HG02884 (cell line): ENCODE data around the gene THSD4.
"Not testable (repeated sequence)": the region's sequence is repeated elsewhere in the genome, so short reads cannot be mapped to it uniquely, and the experiment has no call there.

Experiments
- ATAC-seq: cut with Tn5 transposase; IDR thresholded peaks from one replicate; pipeline ENCODE4 v1.9.1; 2021; ENCODE audit warnings: mild to moderate bottlenecking, moderate library complexity; ENCODE audit not compliant: unreplicated experiment

Gene THSD4

DNA sequence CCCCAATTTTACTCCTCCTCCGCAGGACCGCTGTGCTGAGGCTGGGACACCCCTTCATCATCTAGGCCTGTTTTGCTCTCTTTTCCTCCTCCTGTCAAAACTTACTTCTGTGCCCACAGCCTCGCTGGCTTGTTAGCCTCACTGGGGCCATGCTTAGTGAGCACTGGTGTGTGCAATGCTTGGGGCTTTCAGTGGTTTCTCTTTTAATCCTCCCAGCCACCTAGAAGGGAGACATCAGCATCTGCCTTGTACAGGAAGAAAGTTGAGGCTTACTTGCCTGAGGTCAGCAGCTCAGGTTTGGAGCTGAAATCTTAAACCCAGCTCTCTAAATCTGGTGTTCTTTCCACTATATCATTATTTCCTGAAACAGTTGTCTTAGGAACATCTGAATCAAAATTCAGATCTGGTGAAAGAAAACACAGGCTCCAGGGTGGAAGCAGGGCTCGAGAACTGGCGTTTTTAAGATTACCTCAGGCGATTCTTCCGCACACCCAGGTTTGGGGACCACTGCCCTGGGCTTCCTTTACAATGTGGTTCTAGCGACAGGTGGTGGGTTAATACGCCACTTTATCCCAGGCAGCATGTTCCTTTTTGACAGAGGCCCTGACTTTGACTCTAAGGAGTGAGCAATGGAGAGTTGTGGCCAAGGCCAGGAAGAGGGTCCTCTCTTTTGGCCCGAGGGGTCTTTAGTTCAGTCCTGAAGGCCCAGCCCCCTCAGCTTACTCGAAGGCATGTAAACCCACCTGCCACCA, 3.8 kb downstream of the THSD4 start:
- ATAC-seq = no peak

DNA sequence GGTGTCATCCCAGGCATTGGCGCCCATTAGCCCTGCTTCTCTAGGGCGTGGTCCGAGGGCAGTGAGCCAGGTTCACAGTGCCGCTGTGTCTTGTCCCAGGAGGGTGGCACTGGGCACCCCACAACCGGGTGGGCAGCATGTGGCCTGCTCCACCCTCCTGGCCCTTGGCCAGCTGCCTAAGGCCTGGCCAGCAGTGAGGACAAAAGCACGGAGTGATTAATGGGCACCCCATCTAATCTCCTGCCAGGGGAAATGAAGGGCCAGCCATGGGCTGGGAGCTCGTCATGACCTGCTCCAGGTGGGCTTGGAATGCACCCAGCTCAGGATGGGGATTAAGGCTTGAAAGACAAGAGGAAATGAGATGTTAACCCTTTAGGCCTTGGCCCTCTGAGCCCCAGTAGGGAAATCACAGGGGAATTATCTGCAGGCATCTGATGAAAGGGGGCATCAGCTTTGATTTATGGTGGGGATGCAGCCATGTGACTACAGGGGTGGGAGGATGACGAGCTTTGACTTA, 5.2 kb downstream of the THSD4 start:
- no peak for ATAC-seq

DNA sequence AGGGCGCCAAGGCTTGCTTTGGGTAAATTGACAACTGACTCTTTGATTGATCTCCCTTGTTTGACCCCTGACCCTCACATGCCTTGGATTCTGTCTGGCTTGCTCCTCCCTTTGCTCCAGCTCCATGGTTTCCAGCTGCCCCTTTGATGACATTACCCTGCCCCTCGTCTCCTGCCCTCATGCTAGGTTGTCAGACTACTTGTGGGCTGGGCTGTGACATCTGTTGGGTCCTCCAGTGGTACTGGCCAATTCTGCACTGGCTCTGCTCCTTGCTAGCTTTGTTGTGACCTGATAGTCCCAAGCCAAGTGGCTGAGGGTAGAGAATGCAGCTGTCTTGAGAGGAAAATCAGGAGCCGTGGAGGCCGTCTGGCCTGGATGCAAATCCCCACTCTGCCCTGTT, 6.2 kb downstream of the THSD4 start:
- ATAC-seq = no peak

DNA sequence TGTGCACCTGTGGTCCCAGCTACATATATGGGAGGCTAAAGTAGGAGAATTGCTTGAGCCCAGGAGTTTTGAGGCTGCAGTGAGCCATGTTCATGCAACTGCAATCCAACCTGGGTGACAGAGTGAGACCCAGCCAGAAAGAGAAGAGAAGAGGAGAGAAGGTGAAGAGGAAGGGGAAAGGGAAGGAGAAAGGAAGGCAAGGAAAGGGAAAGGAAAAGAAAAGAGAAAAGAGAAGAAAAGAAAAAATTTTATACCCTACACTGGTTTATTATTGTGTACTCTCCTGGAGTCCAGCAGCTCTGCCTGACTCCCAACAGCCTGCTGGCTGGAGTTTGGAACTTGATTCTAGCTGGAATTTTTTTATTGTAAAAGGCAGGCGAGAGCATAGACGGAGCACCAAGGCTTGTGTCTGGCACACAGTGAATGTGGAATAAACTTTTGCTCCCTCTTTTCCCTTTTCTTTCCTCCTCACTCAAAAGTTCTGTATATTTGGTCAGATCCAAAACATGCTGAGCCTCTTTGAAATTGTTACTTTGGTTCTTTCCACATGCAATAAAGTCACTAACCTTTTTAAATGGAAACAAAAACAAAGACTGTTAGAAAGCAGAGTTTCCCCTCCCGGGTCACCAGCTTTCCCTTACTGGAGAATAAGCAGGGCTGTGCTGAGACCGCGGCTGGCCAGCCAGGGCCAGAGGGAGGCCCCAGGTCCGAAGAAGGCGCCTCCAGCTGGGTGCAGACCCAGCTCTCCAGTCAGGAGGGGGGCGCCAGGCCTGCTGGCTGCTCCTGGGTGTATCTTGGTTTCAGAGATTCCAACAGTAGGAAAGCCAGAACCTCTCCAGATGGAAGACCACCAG, 9.9 kb downstream of the THSD4 start:
- ATAC-seq = no peak

DNA sequence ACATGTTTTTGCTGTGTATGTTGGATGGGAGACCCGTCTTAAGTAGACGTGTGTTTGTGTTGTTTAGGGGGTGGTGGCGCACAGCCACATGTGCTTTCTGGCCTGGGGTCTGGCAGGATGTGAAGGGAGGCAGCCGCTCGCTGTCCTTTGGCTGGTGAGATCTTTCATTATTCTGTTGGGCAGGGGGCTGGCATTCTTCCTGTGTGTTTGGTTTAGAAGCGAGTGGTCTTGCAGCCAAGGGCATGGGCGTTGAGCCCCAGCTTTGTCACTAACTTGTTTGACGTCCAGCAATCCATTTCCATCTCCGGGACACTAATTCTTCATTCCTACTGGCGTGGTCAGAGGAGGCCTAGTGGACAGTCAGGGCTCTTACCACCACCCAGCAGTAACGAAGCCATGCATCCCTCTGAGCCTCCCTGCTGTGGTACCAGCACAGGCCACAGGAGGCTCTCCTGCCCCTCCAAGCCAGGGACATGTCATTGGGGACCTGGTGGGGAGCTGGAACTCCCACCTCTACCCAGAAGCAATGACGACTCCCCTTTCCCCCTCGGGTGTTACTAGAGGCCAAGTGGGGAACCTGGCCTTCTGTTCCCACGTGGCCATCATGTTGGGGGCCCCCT, 10.7 kb downstream of the THSD4 start:
- no peak for ATAC-seq

DNA sequence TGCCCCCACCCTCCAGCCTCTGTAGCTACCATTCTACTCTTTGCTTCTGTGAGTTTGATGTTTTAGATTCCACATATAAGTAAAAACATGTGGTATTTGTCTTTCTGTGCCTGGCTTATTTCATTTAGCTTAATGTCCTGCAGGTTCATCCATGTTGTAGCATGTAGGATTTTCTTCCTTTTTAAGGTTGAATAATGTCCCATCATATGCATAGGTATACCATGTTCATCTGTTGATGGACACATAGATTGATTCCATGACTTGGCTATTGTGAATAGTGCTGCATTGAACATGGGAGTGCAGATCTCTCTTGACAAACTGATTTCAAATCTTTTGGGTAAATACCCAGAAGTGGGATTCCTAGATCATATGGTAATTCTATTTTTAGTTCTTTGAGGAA, 11.8 kb downstream of the THSD4 start:
- no peak for ATAC-seq

DNA sequence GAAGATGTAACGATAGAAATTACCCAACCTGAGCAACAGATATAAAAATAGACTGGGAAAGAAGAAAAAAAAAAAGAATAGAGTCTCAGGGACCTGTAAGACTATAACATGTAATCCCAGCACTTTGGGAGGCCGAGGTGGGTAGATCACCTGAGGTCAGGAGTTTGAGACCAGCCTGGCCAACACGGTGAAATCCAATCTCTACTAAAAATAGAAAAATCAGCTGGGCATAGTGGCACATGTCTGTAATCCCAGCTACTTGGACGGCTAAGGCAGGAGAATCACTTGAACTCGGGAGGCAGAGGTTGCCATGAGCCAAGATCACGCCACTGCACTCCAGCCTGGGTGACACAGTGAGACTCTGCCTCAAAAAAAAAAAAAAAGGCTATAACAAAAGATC, 12.9 kb downstream of the THSD4 start:
- ATAC-seq = not testable (repeated sequence)

DNA sequence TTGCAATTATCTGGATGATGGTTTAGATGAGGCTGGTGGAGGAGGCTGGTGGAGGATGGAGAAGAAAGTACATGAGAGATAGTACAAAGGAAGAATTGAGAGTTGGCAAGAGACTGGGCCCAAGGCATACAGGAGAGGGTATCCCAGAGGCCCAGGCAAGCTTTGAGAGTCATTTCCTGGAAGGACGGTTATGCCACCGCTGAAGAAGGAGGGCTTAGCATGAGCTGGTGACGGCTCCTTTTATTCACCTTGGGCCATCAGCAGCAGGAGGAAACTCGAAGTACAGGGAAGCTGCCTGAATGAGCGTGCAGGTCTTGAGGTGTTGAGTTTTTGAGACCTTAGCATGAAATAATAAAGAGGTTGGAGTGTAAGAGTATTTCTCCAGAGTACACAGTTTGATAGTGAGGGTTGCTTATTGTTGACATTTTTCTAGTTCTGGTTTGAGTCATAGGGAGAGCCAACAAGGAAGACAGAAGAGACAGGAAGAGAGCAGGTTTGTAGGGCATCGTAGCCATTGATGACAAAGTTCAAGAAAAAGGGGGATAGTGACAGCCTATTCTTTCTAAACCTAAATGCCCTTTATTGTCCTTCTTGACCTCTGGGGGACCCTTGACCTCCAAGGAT, 13.8 kb downstream of the THSD4 start:
- no peak for ATAC-seq

DNA sequence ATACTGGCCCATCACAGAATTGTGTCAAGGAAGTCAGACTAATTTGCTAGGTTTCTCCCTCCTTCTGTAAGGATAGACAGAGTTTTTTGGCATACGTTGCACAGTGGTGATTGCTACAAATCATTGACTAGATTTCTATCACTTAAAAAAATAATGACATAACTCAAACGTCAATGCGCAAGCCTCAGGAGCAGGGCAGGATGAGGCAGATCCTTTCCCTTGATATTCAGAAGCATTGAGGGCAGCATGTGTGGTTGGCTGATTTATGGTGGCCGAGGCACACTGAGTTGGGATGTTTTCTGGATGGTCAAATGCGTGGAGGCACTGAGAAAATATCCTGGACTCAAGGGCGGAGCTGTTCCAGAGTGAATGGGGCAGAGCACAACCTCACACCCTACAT, 14.4 kb downstream of the THSD4 start:
- no peak for ATAC-seq

DNA sequence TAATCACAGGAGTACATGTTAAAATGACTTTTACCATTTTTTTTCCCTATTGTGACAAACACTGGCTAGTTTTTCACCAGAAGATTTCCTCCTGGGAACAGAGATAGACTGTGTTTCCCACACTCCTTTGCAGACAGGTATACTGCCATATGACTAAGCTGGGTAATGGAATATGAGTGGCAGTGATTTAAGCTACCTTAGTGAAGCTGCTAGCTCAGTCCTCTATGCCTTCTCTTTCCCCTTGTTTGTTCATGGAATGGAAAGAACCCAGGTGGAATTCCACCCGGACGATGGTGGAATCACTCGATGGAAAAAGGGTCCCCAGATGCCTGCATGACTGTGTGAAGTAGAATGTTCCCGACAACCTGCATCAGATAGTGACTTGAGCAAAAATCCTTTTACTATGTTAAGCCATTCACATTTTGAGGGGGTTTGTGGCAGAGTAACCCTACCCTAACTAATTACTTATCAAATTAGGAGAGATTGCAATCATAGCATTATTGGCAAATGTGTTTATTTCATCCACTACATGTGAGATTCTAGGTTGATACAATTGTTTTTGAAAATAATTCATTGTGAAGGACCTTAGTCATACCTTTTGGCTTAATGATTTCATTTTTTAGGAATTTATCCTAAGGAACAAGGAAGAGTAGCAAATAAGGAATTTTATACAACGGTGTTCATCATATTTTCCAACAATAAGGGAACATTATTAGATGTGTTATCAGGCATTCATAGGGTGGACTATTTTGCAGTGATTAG, 16.5 kb downstream of the THSD4 start:
- no peak for ATAC-seq

DNA sequence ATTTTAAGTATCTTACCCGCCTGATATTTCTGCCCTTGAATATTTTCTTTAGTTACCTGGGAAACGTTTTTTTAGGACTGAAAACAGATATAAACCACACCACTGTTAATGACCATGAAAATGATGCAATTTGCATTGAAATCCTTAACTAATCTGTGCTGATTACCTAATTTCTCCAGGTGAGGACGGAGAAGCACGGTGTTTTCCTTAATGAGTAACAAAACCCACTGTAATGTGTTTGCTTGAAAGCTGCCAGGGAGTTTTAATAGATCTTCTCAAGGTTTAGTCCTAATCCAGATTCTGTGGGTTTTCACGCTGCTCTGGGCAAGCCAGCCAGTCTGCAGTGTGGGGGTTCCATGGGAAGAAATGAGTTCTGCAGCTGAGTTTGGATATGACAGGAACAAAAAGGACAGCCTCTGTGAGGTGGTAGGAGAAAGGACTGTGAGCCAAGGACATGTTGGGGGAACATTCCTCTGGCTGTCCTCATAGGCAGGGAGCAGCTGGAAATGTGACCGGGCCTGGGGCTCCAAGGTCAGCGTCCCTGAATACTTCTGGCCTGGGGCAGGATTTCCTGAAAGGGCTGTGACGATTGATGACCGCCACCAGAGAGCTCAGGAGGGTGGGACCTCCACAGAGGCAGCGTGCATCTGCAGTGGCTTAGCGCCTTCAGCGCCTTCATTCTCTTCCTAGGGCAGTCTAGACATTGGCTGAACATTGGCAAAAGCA, 18.6 kb downstream of the THSD4 start:
- ATAC-seq = no peak

DNA sequence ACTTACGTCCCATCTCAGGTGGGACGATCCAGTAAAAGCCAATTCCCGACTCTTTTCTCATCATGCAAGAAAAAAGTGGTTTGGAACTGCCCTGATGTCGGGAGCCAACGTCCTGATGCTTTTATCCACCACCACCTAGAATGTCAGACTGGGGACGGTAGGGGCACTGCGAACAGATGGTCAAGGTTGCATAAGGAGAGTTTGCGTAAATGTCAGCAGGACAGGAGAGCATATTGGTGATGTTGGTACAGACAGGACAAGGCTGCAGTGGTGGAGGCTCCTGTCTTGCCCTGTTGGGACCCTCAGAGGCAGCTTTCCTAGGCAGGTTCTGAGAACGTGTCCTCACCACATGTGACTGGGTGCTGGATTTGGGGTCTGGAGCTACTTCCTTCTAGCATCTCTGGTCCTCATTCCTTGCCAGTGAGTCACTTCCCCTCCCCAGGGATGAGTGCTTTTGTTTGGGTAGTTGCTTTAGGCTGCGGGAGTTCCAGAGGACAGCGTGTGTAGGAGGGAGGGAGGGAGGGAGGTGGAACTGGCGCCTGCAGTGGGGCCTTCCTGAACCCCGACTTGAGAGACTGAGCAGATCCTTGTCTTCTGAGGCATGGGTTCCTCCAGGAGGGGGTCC, 21.0 kb downstream of the THSD4 start:
- ATAC-seq = no peak

DNA sequence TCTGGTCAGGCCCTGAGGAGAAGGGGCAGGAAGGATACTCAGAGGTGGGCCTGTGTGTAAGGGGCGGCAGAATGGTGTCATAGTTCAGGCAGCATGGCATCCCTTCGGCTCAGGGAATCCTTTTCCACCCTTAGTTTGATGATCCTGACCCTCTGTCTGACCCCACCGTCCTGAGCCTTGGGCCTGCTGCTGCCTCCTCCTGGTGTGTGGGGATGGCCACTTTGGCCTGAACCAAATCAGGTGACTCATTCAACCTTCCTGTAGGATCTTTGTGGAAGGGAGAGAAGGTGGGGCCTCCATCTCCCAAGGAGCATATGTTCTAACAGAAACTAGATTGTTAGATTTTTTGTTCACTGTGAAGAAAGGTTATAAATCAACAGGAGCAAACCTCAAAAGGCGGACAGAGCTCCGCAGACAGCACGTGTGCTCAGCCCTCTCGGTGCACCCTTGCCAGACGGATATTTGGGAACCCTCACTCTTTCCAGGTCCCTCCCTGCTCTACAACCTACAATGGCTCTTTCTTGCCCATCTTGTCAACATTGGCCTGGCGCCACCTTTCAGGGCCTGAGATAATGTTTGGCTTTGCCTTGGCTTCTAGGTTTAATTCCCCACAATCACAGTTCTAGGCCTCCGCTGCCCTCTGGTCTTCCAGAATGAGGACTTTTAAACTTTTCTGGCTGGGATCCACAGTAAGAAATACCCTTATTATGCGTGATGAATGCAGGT, 21.7 kb downstream of the THSD4 start:
- no peak for ATAC-seq

DNA sequence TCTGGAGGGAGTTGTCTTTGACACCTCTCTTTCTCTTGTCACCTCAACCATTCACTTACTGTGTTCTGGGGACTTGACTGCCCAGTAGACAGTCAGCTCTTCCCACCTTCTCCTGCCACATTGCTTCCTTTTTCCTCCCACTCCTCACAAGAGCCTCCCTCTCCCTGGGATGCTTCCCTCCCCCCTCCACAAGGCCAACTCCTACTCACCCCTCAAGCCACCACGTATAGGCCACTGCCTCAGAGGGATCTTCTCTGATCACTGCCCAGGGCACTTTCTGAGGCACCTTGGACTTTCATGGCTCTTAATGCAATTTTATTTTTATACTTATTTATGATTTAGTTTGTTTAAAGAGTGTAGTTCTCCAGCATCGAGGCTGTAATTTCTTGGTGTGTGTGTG, 23.2 kb downstream of the THSD4 start:
- no peak for ATAC-seq

DNA sequence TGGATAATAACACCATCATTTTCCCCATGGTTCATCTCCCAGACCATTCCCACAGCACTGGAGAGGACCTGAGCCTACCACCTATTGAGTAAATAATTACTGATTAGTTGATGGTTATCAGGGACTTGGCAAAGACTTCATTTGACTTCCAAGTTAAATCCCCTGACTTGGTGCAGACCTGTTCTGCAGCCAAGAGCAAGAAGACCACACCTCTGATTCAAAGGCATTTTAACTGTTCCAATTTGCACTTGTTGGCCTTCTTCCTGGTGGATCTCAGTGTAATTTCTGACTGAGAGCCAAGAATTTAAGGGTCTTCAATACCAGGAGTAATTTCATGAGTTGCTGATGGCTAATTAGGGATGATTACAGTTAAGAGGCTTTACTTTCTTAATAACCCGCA, 24.0 kb downstream of the THSD4 start:
- ATAC-seq = no peak

DNA sequence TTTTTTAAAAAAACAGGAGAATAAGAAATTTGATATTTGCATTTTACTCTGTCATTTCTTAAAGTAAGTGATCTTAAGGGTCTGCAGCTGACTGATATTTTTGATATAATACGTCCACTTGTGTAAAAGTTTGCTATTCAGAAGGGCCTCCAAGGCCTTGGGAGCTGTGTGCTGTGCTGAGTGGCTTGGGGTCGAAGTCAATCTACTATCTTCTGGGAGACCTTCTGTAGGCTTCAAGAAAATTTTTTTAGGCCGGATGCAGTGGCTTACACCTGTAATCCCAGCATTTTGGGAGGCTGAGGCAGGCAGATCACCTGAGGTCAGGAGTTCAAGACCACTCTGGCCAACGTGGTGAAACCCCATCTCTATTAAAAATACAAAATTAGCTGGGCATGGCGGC, 26.3 kb downstream of the THSD4 start:
- no peak for ATAC-seq

DNA sequence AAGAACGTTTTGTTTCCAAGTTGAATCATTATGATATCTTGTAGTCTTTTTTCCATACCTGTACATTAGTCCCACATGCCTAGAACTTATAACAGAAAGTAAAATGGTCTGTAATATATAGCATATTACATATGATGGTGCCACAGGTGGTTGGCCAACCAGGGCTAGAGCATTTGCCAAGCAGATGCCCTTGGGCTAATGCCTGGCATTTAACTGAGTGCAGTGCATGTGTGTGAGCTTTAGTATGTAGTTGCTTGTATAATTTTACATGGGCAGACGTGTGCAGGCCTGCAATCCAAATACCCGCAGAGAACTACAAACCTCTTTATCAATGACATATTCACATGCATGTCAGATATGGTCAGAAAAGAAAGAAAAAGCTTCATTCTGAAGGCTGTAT, 27.5 kb downstream of the THSD4 start:
- ATAC-seq = no peak

DNA sequence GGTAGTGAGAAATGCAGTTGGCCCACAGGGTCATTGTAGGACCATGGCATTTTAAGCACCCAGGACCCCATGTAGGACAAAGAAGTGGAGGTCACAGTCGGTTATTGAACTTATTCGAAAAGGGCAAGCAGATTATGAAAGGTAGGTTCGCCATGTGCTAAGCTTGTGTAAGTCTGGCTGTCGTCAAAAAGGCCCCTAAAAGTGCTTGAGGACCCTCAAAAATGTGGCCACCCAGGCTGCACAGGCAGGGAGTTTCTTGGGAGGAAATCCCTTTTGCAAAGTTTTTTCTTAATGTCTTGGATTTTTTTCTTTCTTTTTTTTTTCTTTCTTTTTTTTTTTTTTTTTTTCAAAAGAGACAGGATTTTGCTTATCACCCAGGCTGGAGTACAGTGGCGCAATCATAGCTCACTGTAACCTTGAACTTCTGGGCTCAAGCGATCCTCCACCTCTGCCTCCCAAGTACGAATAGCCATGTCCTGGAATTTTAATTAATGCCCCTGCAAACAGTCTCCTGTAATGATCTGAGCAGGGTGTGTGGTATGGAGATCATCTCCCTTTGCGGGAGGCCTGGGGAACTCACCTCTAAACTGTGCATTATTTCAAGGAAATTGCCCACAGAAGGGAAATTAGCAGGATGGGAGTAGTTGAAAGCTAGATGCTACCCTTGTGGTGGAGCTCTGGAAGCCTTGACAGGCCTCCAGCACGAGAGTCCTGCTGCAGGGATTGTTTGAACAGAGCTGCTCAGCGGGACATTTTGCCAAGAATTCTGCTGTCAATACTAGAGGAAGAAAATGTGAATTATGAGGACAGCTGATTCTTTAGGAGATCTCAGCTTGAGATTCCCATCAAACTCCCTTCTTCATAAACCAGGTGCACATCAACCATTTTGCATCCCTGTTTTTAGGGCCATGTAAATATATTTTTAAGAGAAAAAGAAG, 28.4 kb downstream of the THSD4 start:
- no peak for ATAC-seq
